NCI-H510A treated with DMSO at 0.1 percent for 48 hours (cell line): ENCODE data around the gene ZNF280B.
"Not testable (repeated sequence)": the region's sequence is repeated elsewhere in the genome, so short reads cannot be mapped to it uniquely, and the experiment has no call there.

Experiments
- DNase-seq: peaks from one replicate; lab custom pipeline; 2025; lab: John Stamatoyannopoulos, UW

Gene ZNF280B

DNA sequence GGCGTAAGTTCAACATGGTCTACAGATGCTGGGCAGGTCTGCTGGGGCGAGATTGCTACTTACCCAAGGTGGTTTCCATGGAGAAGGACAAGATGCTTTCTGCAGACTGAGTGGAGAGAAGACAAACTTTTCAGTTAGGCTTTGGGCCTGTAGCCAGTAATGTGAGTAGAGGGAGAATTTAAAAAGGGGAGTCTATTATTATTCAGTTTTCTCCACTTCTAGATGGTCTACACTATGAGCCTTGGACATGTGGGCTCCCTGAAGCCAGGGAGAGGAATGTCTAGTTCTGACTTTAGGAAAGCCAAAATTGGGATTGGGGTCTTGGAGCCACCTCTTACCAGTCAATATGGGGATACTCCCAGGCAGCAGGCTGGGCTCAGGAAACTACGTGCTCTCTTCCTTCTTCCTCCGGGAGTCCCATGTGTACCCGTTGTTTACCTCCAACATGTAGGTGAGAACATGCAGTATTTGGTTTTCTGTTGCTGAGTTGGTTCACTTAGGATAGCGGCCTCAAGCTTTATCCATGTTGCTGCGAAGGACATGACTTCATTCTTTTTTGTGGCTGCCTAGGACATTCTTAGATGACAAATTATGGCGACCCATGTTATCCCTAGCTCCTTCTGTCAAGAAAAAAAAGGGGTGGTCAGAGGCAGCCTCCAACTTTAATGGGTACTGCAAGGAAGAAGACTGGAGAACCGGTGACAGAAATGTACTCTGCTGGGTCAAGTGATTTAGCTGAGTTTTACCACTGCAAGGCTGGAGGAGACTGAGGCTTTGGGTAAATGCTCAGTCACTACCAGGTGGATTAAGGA lies 26.3 kb upstream of the ZNF280B start:
- DNase-seq, result no peak

DNA sequence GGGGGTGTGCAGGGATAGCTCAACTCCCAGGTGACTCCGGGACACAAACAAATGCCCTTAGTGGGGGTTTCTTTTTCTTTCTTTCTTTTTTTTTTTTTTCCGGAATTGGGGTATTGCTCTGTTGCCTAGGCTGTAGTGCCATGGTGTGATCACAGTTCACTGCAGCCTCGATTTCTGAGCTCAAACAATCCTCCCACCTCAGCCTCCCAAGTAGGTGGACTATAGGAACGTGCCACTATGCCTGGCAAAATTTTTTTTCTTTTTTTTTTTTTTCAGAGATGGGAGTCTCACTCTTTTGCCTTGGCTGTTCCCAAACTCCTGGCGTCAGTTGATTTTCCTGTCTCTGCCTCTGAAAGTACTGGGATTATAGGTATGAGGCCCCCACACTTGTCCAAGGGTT lies 25.3 kb upstream of the ZNF280B start:
- no peak for DNase-seq

DNA sequence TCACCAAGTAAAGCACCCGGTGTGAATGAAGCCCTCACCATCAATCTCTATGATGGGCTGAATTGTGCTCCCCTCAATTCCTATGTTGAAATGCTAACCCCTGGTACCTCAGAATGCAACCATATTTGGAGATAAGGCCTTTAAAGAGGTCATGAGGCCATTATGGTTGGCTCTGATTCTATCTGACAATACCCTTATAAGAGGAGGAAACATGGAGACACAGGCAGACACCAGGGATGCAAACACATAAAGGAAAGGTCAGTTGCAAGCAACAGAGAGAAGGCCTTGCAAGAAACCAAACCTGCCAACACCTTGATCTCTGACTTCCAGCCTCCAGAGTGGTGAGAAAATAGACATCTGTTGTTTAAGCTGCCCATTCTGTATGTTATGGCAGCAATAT lies 24.9 kb upstream of the ZNF280B start:
- DNase-seq, result no peak

DNA sequence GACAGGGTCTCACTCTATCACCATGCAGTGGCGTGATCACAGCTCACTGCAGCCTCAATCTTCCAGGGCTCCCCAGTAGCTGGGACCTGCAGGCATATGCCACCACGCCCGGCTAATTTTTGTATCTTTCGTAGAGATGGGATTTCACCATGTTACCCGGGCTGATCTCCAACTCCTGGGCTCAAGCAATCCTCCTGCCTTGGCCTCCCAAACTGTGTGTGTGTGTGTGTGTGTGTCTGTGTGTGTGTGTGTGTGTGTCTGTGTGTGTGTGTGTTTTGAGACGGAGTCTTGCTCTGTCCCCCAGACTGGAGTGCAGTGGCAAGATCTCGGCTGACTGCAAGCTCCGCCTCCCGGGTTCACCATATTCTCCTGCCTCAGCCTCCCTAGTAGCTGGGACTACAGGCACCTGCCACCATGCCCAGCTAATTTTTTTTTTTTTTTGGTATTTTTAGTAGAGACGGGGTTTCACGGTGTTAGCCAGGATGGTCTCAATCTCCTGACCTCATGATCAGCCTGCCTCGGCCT lies 24.1 kb upstream of the ZNF280B start:
- DNase-seq, result not testable (repeated sequence)

DNA sequence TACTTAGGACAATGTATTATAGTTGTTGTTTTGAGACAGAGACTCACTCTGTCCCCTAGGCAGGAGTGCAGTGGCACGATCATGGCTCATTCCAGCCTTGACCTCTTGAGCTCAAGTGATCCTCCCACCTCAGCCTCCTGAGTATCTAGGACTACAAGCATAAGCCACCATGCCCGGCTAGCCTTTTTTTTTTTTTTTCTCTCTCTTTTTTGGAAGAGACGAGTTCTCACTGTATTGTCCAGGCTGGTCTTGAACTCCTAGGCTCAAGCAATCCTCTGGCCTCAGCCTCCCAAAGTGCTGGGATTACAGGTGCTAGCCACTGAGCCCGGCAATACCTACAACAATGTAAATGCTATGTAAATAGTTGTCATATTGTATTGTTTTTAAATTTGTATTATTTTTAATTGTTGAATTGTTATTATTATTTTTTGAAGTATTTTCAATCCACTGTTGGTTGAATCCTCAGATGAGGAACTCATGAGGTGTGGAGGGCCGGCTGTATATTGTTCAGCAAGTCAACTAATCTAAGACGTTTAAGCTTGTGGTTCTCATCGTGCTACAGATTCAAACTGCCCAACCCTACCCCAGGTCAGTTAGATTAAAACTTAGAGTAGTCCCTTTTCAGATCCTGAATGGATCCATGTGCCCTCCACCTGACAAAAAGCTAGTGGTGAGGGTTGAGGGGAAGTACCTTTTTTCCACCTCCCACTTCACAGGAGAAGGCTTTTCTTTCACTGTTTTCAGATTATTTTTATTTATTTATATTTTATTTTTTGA lies 23.4 kb upstream of the ZNF280B start:
- DNase-seq, result no peak

DNA sequence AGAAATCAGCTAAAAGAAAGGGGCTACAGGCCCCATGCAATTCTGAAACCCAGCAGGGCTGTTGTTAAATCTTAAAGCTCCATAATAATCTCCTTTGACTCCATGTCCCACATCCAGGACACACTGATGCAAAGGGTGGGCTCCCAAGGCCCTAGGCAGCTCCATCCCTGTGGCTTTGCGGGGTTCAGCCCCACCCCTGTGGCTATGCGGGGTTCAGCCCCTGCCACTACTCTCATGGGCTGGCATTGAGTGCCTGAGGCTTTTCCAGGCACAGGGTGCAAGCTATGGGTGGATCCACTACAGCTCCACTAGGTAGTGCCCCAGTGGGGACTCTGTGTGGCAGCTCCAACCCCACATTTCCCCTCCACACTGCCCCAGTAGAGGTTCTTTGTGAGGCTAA lies 20.2 kb upstream of the ZNF280B start:
- DNase-seq, result no peak

DNA sequence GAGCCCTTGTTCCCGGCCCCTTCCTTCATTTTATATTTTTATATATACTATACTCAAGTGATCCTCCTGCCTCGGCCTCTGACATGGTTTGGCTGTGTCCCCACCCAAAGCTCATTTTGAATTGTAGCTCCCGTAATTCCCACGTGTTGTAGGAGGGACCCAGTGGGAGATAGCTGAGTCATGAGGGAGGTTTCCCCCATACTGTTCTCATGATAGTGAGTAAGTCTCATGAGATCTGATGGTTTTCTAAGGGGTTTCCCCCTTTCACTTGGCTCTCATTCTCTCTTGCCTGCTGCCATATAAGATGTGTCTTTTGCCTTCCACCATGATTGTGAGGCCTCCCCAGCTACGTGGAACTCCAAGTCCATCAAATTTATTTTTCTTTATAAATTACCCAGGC lies 18.8 kb upstream of the ZNF280B start:
- DNase-seq, result no peak

DNA sequence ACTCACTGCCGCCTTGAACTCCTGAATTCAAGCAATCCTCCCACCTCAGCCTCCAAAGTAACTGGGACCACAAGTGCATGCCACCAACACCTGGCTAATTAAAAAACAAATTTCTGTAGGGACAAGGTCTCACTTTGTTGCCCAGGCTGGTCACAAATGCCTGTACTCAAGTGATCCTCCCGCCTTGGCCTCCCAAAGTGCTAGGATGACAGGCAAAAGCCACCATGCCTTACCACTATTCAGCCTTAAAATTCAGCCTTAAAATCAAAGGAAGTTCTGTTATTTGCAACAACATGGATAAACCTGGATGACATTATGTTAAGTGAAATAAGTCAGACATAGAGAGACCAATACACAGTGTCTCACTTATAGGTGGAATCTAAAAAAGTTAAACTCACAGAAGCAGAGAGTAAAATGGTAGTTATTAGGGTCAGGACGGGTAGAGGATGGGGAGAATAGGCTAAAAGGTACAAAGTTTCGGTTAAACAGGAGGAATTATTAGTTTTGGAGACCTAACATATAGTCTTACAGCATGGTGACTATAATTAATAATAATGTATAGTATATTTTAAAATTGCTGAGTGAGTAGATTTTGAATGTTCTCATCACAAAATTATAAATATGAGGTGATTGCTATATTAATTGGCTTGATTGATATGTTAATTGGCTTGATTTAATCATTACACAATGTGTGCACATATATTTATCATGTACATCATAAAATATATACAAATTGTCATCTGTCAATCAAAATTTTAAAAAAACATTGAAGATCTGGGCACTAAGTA lies 17.8 kb upstream of the ZNF280B start:
- no peak for DNase-seq

DNA sequence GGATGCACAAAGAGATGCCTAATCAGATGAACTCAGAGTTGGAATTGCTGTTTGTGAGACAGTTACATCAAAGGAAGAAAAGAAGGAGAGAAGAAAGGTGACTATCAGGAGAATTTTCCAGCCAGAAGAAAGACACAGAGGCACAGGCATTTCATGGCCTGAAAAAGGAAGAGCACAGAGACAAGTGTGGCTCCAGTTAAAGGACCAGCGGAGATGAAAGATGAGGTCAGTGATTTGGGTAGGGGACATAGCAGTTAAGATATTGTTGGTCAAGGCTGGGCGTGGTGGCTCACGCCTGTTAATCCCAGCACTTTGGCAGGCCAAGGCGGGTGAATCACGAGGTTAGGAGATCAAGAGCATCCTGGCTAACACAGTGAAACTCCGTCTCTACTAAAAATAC lies 15.0 kb upstream of the ZNF280B start:
- no peak for DNase-seq

DNA sequence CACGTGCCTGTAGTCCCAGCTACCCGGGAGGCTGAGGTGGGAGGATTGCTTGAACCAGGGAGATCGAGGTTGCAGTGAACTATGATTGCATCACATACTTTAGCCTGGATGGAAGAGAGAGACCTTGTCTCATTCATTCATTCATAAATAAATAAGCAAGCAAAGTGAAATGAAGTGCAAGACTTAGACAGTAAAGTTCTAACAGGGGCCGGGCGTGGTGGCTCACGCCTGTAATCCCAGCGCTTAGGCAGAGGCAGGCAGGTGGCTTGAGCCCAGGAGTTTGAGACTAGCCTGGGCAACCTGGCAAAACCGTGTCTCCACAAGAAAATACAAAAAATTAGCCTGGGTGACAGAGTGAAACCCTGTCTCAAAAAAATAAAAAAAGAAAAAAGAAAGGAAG lies 13.1 kb upstream of the ZNF280B start:
- no peak for DNase-seq

DNA sequence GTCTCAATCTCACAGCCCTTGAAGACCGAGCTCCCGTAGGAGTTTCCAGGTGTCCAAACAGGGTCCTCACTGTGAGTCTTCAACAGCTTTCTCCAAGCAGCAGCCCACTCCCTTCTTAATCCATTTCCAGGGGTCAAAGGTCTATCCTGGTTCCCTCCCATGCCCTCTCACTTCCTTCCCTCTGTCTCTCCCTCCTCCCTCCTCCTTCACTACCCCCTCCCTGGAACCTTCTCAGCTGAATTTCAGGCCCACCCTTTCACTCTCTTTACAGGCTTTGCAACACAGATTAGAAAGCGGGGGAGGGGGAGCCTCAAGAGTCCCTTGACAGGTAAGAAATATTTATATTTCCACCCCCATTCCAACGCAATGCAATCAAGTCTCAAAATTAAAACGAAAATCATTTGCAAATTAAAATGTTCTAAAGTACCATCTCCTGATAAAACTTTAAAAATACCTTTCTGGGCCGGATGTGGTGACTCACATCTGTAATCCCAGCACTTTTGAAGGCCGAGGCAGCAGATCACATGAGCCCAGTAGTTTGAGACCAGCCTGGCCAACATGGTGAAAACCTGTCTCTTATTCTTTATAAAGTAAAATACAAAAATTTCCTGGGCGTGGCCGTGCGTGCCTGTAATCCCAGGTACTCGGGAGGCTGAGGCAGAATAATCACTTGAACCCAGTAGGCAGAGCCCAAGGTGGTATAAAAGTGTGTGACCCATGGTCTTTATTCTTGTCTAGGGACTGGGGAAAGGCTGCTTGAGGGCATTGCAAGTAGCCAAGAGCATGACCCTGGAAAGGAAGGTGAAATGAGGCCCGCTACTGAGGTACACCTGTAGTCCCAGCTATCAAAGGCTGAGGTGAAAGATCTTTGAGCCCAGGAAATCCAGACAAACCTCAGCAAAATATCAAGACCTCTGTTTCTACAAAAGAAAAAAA lies 12.4 kb upstream of the ZNF280B start:
- DNase-seq, result no peak

DNA sequence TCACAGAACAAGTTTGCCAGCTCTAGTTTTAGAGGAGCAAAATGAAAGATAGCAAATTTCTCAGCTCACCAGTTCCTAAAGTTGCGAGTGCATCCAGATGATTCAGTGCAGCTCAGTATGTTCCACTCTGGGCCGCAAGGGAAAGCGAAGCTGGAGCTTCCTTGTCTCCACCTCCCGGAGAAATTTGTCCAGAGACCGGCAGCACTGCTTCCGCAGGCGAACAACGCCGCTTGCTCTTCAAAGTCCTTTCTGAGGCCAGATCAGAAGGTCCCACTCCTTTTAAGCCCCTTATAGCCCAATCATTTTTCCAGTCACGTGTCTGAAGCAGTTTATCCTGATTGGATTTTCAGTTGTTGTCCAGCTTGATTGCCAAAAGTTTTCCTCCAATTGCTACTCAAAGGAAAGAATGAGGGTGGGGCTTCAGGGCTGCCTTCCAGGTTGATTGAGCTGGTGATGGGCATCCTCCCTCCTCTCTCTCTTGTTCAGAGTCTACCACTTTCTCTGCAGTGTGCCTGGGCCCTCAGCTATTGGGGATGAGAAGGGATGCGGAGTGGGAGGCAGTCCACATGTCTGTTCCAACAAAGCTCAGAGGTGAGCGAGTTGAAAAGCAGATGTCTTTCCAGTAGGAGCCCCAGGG lies 11.6 kb upstream of the ZNF280B start, which contains the start of gene ZNF280A:
ZNF280A (minus strand) TSS at position 251 of the 637 bp plus-strand sequence. CDS start 4,640 bp downstream, outside the sequence.
- peak; percentile 55 for DNase-seq

DNA sequence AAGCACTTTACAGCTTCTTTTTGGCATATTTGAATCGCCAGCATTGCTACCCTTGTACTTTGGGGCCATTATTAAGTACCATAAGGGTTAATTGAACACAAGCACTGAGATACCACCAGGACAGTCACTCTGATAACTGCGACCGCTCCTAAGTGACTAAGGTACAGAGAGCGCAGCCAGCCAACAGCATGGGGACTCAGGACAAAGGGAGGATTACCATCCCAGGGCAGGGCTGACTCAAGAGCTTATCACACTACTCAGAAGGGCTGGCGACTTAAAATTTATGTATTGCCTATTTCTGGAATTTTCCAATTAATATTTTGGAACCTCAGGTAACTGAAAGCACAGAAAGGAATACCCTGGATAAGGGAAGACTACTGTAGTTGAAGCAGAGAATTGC lies 11.0 kb upstream of the ZNF280B start:
- no peak for DNase-seq

DNA sequence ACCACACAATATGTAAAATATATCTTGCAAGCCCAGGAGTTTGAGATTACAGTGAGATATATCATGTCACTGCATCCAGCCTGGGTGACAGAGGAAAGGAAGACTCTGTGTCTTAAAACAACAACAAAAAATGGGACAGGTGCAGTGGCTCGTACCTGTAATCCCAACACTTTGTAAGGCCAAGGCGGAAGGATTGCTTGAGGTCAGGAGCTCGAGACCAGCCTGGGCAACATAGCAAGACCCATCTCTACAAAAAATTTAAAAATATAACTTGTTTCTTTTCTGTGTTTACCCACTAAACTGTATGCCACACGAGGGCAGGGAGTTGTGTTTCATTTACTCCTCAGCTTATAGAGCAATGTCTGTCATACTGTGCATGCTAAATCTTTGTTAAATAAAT lies 8.4 kb upstream of the ZNF280B start:
- DNase-seq, result no peak

DNA sequence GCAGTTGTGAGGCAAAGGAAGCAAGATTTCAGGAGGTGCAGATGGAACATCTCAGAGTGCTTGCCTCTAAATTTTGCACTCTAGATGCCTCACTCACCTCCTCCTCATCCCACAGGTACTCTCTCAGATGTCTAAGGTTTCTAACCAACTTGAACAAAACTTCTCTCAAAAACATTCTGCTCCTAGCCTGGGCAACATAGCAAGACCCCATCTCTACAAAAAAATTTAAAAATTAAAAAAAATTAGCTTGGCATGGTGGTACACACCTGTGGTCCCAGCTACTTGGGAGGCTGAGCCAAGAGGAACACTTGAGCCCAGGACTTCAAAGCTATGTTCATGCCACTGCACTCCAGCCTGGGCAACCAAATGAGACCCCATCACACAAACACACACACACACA lies 7.3 kb upstream of the ZNF280B start:
- DNase-seq, result no peak

DNA sequence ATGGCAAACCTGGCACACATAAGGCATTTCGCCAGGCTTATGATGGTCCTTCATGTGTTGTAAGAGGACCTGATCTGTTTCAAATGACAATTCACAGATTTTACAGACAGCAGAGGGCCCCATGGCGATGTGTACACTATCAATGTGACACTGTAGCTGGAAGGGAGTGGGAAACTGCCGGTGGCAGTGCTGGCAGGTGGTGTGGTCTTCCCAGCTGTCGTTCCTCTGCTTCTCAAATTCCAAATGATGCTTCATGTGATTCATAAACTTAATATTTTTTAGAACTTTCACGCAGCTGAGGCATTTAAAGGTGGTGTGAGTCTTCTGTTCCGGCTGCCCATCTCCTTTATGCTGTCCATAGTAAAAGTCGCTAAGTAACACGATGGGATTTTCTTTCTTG lies 5.9 kb upstream of the ZNF280B start:
- DNase-seq, result not testable (repeated sequence)

DNA sequence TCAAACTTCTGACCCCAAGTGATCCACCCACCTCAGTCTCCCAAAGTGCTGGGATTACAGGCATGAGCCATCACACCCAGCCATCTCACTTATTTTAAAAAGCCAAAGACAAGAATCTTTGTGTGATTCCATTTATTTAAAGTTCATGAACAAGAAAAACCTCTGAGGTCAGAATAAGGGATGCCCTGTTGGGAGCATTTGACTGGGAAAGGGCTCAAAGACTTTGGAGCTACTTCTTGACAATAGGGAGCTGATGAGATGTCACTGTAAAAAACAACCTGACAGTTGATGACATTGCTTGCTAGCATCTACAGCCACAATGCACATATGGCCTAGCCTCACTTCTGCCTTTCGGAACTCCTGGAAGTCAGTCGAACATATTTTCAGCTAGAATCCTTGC lies 5.1 kb upstream of the ZNF280B start:
- no peak for DNase-seq

DNA sequence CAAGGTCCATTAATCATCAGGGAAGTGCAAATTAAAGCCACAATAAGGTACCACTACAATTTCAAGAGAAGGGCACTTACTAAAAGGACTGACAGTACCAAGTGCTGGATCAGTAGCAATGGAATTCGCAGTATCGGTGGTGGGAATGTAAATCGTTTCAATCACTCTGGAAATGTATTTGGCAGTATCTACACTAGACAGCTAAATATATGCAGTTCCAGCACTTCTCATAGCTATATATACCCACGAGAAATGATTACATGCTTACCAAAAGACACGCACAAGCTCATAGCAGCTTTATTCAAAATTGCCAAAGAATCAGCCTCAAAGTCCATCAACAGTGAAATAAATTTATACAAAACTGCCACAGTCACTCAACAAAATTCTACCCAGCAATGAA lies 4.4 kb upstream of the ZNF280B start:
- no peak for DNase-seq

DNA sequence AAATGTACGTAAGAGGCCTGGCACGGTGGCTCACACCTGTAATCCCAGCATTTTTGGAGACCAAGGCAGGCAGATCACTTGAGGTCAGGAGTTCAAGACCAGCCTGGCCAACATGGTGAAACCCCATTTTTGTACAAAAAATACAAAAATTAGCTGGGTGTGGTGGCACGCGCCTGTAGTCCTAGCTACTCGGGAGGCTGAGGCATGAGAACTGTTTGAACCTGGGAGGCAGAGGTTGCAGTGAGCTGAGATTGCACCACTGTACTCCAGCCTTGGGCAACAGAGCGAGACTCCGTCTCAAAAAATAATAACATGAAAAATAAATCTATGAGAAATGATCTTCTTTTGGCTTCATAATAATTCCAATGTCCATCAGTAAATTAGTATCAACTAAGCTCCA lies 2.3 kb upstream of the ZNF280B start:
- DNase-seq, result not testable (repeated sequence)

DNA sequence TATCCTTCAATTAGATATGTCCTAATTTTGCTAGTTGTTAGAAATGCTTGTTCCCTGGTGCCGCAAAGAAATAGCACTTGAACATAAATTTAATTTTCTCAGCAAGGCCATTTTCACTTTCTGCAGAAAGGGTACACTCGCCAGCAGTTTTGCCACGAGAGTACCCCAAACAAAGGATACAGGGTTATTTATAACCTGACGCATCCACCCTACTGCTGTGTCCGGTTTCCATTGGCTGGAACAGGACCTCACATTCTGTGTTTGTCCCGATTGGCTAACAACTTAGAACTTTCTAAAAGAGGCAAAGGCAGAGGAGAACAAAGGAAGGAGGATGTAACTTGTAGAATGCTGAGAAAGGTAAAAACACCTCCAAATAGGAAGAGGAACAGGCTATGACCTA lies 1.4 kb upstream of the ZNF280B start:
- DNase-seq, result not testable (repeated sequence)
